AG20443 (cell line): ENCODE data around the gene CETN2.
A peak's percentile ranks its signal among the peaks of the same experiment; 100 is the strongest.
"Not testable (repeated sequence)": the region's sequence is repeated elsewhere in the genome, so short reads cannot be mapped to it uniquely, and the experiment has no call there.

Experiments
- DNase-seq: peaks from one replicate; pipeline ENCODE4 v3.0.0; 2012; ENCODE audit warnings: low spot score, mixed read lengths

CETN2 gene

DNA sequence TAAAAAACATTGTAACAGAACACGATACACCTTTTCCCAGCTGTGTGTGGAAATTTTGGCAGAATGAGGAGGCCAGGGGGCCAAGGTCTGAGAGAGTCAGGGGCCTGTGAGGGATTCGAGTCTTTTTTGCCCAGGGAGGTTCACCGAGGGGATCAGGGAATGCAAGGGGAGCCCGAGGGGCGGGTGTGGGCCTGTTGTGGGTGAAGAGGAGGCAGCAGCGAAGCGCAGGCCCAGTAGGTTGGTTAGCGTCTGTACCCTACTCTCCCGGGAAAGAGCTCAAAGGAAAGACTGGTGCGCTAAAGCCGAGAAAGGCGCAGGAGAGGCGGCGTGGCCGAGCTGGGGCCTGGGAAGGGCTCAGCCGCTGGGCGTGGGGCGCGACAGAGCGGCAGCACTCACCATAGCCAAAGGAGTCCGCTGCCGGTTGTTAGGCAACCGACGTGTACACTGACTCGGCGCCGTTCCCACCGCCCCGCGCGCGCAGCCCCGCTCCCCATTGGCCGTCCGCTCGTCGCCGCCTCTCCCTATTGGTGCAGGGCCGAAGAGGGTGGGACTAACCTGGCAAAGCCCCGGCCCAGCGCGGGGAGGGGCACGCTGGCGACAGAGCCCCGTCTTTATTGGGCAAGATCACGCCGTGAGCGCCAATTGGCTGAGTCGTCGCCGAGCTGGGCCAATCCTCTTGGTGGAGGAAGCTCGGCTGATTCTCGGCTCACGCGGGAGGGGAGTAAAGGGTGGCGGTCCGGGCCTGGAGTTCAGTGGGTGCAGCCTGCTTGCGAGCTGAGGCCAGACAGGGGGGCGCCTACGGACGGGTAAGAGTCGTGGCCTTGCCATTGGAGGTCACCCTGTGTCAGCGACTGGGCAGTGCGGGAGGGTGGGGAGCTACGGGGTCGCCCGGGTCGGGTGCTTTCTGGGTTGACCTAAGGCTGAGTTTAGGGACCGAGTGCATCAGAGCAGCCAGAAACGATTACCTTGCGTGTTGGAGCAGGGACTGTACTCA, at the start of gene CETN2, which contains the start of gene NSDHL:
Gene CETN2 (minus strand): TSS at position 446 of the 994 bp plus-strand sequence. CDS start 47 bp downstream, at position 399.
Gene NSDHL (plus strand): TSS at position 752 of the 994 bp plus-strand sequence. CDS start 15,262 bp downstream, outside the sequence.
- peak; percentile 97 for DNase-seq

DNA sequence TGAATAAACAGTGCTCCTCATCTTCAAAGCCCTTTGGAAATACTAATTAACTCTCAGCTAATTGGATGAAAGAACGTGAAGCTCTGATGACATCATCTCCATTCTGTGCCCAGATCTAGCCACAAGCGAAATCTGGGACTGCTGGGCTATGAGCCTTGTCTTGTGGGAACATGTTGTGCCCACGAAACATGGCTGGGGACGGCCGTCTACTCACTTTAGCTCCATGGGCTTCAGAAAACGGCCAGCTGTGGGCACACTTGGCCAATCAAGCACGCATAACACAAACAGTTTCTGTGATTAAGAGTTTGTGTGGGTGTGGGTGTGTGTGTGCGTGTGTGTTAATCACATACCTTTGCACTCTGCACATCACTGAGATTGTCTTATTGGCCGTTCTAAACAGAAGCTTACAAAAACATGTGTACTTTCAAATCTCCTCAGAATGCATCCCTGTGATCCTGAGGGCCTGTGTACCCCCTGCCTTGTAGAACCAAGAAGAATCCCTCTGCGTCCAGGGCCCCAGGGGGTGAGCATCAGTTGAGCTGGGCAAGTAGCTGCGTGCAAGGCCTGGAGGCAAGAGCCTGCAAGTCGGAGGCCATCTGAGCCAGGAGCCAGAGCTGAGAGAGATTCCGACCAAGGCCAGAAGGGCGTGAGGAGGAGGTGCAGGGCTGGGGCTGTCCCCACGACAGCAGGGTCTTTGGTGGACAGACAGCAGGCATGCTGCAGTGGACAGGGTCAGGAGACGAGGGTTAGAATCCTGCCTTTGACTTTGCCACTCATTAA, 48.6 kb upstream of the CETN2 start:
- no peak for DNase-seq

DNA sequence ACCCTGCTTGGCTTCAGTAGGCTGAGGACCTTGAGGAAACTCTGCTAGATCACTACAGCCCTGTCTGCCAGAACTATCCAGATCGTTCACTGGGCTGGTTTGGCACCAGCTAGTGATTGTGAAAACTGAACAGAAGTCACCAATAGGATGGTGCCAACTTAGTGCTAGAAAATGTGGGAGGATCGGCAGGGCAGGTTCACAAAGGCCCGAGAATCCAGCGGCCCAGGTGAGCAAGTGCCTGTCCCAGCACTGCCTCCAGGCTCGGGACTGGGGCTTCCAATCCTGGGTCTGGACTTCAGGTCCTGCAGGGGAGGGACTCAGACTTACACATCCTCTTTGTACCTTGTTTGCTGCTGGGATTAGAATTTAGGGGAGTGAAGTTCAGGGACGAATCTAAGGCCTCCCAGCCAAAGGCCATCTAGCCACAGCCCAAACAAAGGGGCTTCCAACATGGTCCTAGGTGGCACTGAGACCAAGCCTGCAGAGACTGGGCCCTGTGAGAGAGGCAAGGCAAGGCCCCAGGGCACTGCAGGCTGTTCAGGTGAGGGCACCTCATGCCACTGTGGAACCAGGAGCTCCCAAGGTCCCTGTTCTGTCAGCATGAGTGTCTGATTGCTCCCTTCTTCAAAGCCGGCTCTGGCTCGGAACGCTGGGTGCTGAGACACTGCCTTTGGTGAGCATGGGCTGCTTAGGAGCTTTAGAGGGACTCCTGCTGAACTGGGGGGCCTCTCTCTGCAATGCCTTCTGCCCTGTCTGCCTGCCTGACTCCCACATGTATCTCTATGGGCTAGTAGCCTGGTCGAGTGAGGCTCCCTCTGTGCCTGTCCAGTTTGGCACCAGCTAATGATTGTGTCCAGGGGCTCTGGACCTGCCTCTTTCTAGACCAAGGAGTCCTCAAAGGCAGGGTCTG, 46.6 kb upstream of the CETN2 start:
- DNase-seq: no peak

DNA sequence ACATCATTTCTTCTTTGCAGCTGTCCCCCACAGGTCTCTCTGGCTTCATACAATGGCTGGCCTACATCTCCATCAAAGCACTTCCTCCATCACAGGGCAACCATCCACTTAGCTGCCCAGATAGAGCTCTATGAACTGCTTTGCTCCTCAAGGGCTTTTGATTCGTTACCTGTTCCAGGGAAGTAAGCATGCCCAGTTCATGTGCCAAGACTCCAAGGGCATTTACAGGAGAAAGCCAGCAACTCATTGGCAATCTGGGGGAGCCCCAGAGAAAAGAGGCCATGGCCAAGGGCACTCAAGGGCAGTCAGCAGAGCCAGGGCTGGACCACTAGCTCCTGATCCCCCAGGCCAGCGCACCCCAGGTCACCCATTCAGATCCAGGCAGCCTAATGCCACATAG, 42.8 kb upstream of the CETN2 start:
- no peak for DNase-seq

DNA sequence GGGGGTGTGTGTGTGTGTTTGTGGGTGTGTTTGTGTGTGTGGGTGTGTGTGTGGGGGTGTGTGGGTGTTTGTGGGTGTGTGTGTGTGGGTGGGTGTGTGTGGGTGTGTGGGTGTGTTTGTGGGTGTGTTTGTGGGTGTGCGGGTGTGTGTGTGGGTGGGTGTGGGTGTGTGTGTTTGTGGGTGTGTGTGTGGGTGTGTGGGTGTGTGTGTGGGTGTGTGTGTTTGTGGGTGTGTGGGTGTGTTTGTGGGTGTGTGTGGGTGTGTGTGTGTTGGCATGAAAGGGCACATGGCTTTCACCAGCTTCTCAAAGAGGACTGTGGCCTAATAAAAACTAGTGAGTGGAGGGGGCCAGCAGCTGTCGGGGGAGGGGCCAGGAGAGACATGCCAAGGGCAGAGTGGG, 42.0 kb upstream of the CETN2 start:
- no peak for DNase-seq

DNA sequence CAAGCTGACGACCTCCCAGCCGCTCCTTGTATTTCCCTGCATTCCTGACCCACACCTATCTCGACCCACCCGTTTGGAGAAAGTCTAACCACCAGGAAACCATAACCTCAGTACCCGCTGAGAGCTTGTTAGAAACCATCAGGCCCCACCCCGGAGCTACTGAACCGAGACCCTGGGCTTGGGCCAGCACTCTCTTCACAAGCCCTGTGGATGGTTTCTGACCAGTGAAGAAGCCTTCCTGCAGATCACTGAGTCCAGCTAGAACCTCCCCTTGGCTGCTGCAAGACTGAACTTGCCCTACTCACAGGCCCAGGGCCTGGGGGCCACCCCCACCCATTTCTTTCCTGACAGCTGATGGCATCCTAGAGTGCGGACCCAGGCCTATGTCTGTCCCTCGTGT, 40.7 kb upstream of the CETN2 start:
- no peak for DNase-seq

DNA sequence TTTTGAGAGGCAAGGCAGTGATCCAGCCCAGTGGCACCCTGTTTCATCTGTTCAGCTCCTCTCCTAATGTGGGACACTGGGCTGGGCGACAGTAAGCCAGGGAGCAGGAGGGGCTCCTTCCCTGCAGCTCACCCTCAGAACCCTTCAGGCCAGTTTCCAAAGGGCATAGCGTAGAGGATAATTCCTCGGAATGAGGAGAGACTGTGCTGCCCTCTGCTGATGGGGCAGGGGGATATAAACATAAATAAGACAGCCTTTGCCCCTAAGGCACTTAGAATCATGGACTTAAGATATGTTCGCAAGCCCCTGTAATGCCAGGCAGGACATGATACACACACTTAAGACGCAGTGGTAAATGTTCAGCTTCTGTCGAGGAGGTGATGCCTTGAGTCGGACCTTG, 39.4 kb upstream of the CETN2 start:
- DNase-seq: no peak

DNA sequence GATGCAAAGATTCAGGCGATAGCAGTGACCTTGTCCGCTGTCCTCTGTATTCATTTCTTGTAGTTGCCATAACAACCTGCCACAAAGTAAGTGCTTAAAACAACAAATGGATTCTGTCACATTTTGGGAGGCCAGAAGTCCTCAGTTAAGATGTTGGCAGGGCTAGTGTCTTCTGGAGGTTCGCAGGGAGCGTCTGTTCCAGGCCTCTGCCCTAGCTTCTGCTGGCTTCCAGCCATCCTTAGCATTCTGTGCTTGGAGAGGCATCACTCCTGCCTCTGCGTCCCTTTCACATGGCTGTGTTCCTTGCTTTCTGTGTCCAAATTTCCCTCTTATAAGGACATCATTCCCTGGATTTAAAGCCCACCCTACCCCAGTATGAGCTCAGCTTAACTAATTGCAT, 35.8 kb upstream of the CETN2 start:
- DNase-seq: no peak

DNA sequence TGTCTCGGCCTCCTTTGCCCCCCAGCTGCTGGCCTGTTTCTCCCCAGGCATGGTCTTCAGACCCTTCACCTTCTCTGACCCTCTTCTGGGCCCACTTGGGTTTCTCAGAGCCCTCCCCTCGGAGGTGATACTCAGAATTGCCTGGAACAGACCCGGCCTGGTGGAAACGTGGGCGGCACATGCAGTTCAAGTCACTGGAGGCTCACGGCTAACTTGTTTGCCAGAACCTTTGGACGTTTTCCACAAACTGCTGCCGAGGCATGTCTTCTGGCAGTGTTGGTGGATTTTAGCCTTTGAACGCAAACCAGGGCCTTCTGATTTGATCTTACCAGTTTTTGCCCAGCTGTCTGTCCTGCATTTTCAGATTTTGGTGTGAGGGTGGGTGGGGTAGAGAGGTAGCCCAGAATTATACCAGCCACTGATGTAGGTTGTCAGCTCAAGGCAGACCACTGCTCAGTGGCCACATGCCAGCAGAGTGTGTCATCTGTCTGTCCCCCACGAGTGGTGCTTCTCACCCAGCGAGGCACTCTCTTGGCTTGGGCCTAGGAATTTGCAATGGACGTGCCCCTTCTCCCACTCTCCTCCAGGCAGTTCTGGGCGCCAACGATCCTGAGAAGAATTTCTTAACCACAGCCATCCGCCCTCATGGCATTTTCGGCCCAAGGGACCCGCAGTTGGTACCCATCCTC, 34.8 kb upstream of the CETN2 start:
- DNase-seq: no peak

DNA sequence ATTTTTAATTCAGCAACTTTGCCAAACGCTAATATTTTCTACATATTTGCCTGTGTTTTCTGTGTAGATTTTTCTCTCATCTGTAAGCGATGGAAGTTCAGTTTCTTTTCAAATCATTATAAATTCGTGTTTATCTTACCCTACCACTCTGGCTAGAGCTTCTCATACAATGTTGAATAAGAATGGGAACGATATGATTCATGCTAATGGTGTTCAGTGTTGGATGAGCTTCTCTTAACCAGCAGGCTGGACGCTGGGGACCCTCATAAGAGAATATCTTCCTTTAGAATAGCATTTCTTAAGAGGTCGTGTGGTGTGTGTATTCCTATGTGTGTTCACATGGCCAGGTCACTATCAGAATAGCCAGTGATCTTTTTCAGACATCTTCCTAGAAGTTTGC, 31.3 kb upstream of the CETN2 start:
- DNase-seq: no peak

DNA sequence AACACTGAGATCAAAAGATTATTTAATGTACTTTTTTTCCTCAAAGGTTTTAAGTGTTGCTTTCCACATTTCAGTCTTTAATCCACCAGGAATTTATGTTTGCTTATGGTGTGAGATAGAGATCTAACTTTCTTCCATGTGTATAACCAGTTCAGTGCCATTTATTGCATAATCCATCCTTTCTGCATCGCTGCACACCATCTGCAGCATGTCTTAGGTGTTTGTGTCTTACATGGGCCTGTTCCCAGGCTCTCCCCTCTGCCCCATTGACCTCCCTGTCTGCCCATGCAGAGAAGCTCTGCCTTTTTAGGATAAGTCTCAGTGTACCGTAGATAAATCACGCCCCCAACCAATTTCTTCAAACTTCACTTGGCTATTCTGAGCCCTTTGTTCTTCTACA, 30.6 kb upstream of the CETN2 start:
- DNase-seq: no peak

DNA sequence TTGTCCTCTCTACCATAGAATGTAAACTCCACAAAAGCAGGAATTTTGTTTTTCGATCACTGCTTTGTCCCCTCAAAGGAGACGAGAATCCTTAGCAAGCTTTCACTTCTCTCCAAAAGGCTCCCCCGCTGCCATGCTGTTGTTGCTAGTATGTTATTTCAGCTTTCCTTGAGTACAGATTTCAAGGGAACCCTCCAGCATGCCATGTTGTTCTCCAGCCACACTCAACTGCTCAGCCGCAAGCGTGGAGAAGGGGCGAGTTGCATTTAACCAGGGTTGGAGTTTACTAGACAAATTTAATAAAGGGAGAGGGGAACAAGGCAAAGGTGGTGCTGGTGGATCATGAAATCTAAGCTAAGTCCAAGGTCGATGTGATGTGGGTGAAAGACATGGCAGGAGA, 23.4 kb upstream of the CETN2 start:
- no peak for DNase-seq

DNA sequence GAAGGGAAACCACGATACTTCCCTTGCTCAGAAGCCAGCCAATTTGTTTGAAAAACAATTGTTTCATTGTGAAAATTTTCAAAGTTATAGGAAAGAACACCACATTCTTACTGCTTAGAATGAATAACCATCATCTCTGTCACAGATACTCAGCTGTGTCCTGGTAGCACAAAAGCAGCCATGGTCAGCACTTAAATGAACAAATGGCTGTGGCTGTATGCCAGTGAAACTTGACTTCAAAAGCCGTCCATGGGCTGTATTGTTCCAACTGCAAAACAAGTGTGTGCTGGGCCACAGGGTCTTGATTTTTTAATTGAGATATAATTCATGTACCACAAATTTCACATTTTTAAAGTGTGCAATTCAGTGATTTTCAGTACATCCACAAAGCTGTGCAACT, 19.9 kb upstream of the CETN2 start:
- no peak for DNase-seq

DNA sequence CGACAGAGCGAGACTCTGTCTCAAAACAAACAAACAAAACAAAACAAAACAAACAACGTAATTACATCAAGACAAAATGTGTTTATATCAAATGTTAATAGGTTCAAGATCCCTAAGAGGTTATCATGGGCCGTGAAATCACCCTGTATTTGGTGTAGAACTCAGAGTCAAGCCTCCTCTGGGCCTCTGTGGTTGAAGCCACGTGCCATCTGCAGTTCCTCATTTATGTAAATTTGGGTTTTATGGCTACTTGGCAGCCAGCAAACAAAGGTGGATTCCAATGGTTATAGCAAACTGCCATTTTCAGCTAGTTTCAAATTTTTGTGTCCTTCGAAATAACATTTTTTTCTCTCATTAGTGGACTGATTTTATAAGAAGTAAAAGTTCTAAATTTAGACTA, 16.7 kb upstream of the CETN2 start:
- DNase-seq: no peak

DNA sequence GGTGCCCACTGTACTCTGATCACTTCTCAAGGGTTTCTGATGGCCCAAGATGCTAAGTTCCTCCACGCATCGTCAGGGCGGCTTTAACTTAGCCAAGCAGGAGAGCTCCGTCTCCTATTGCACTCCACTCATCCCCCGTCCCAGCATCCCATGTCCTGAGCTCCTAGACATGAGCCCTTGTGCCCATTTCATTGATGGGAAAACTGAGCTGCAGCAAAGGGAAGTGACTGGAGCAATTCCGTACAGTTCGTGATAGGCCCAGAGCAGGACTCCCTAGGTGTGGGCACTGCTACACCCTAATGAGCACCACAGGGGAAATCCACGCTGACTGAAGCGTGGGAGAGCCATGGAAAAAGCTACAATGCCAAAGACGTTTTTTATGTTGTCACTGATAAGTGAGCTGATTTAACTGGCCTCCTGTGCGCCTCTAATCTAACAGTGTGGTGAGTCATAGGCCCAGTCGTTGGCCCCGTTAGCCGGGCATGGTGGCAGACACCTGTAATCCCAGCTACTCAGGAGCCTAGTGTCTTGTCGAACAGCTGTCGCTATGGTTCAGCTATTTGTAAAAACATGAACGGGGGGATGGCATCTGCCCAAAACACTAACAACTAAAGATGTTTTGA, 15.2 kb upstream of the CETN2 start:
- DNase-seq: no peak

DNA sequence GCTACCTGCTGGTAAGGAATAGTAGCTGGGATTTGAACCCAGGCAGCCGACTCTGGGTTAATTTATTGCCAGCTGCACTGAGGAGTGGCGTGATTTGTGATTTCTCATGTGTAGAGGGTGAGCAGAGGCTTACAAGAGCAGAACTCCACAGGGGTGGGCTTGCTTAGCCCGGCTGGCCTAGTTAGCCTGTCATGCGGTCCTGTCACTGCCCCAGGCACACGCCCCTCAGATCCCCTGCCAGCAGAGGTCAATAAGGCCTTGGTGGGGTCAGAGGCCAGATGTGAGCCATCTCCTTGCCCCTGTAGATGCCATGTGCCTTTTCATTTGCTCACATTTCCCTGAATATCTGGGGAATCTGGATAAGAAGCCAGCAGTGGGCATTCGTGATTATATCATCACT, 13.7 kb upstream of the CETN2 start:
- no peak for DNase-seq

DNA sequence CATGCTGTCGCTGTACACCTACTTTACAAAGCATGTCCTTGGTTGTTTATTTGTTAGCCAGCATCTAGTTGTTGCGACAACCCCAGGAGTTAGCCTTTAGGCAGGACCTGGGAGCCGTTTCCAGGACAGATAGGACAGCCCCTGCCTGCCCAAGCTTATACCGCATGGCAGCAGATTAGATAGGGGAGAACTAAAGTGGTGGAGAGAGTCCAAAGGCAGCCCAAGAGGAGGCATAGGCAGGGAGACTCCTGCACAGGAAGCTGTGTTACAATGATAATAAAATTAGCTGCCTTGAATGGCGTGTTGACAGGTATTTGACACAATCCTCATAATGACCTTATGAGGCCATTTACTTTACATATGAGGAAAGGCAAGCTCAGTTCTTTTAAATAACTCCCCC, 13.3 kb upstream of the CETN2 start:
- DNase-seq: no peak

DNA sequence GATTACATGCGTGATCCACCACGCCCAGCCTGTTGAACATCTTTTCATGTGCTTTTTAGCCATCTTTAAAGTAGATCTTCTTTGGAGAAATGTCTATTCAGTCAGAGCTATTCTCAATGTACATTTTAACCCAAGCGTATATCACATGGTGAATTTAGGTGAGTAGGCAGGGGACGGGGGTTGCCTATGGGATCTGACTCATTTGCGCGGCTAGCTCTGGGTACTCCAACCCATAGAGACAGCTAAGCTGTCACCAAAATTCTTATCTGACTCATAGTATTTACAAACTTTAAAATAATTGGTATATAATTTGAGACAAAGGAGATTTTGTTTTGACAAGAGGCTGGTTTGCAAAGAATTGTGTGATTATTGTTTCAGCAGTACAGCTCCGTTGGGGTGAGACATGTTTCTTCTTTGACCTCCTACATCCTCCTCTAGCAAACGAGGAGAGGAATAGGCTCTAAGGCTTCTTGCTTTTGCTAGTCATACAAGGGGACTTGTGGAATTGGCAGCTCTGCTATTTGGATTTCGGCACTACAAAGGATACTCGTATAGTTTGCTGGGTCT, 12.3 kb upstream of the CETN2 start:
- DNase-seq: no peak

DNA sequence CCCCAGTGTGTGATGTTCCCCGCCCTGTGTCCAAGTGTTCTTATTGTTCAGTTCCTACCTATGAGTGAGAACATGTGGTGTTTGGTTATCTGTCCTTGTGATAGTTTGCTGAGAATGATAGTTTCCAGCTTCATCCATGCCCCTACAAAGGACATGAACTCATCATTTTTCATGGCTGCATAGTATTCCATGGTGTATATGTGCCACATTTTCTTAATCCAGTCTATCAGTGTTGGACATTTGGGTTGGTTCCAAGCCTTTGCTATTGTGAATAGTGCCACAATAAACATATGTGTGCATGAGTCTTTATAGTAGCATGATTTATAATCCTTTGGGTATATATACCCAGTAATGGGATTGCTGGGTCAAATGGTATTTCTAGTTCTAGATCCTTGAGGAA, 4.9 kb upstream of the CETN2 start:
- DNase-seq: not testable (repeated sequence)

DNA sequence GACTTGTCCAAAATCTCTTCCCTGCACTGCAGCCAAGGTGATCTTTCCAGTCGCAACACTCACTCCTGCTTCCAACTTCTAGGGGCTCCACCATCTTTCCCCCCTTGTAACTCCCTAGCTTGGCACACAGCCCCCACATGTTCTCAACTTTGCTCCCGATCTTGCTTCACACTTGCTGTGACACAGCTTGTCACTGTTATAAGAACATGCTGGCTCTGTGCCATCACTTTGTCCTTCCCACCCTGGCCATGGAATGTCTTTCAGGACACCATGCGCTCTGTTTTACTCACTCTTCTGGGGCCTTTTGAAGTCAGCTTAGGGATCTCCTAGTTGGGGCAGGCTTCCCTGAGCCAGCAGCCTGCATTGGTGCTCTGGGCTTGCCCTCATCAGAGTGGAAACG, 2.8 kb upstream of the CETN2 start:
- DNase-seq: no peak

DNA sequence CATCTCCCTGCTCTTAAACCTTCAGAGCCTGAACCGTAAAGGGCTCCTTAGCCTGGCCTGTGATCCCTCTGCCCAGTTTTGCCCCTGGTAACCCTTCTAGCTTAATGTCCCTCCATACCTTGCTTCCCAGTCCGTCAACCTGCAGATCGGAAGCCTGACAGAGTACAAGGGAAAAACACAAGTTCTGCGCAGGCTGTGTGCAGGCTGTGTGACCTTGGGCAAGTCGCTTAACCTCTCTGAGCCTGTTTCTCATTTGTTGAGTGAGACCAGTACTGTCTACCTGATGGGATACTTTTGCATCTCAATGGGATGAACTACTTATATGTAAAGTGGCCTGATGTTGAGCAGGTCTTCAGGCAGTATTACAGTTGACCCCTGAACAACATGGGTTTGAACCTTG, 2.0 kb upstream of the CETN2 start:
- DNase-seq: no peak
